Activated CD4-positive, alpha-beta memory T cell treated with anti-CD3 and anti-CD28 coated beads for 36 hours (primary cell): Measurements from ENCODE around the gene CFAP210. TPM values are rescaled to one million over a fixed set of nuclear protein-coding genes. Genes with fewer than 3 reads are reported as not detected.
"Not testable (repeated sequence)": the region's sequence is repeated elsewhere in the genome, so short reads cannot be mapped to it uniquely, and the experiment has no call there.

ENCODE experiments used
- CTCF ChIA-PET: fragments of 350-600 bp; sonication (Branson Sonifier 250); formaldehyde crosslinking; loops from one replicate; lab custom pipeline; 2021; ENCODE audit warnings: antibody characterized with exemption, inconsistent platforms; lab: Charles Lee
- POLR2A ChIA-PET: fragments of 350-600 bp; sonication (Branson Sonifier 250); formaldehyde crosslinking; loops from one replicate; lab custom pipeline; 2021; ENCODE audit warnings: antibody characterized with exemption; lab: Charles Lee
- DNase-seq: peaks from one replicate; pipeline ENCODE4 v3.0.0-alpha.2; 2020
- H3K27ac Mint-ChIP-seq: one replicate; pipeline ENCODE4 v1.8.0; 2021; ENCODE audit warnings: mixed read lengths
- H3K27me3 Mint-ChIP-seq: one replicate; pipeline ENCODE4 v1.8.0; 2021; ENCODE audit warnings: mixed read lengths
- H3K36me3 Mint-ChIP-seq: one replicate; pipeline ENCODE4 v1.8.0; 2021; ENCODE audit warnings: mixed read lengths
- H3K4me1 Mint-ChIP-seq: one replicate; pipeline ENCODE4 v1.8.0; 2021; ENCODE audit warnings: low read depth, mixed read lengths
- H3K4me3 Mint-ChIP-seq: one replicate; pipeline ENCODE4 v1.8.0; 2021; ENCODE audit warnings: mild to moderate bottlenecking, mixed read lengths
- H3K9me3 Mint-ChIP-seq: one replicate; pipeline ENCODE4 v1.8.0; 2021; ENCODE audit warnings: mixed read lengths
- intact Hi-C: fragments of 100-400 bp; cut with micrococcal nuclease; formaldehyde crosslinking; loops from one replicate; pipeline ENCODE4 v1.15.1; 2023
- total RNA-seq, 2 experiments: library from RNA; stranded (reverse); gene quantifications; one replicate each; pipeline ENCODE4 v1.2.3, GENCODE V29; 2021

The CFAP210 gene
- total RNA-seq, 2 experiments from 2014 or later: not detected

- H3K27me3 Mint-ChIP-seq: no peaks in the 10 kb centered on the region
- no peak overlapping the region for H3K27ac Mint-ChIP-seq
- ChIA-PET POLR2A (no interaction called here), CTCF (no interaction called here)
- intact Hi-C loops: no loop called here
- no peak overlapping the region for H3K4me3 Mint-ChIP-seq
- no peak for DNase-seq
- no peaks in the 10 kb centered on the region for H3K9me3 Mint-ChIP-seq
- H3K36me3 Mint-ChIP-seq: no peaks in the 10 kb centered on the region
- H3K4me1 Mint-ChIP-seq: no peaks in the 10 kb centered on the region
Observed at GRCh38 chr2:169709981-169710380, 15.8 kb upstream of the CFAP210 start.

- Mint-ChIP-seq H3K4me1 (no peaks in the 10 kb centered on the region), H3K9me3 (no peaks in the 10 kb centered on the region), H3K4me3 (no peak overlapping the region), H3K27ac (no peak overlapping the region), H3K27me3 (no peaks in the 10 kb centered on the region), H3K36me3 (no peaks in the 10 kb centered on the region)
- CTCF ChIA-PET: no interaction called here
- intact Hi-C loops: no loop called here
- POLR2A ChIA-PET: no interaction called here
- no peak for DNase-seq
Observed at GRCh38 chr2:169709331-169709730, 15.1 kb upstream of the CFAP210 start.

- intact Hi-C loops: no loop called here
- Mint-ChIP-seq H3K27ac (no peak overlapping the region), H3K4me1 (no peaks in the 10 kb centered on the region), H3K4me3 (no peak overlapping the region), H3K27me3 (no peaks in the 10 kb centered on the region), H3K36me3 (no peaks in the 10 kb centered on the region), H3K9me3 (no peaks in the 10 kb centered on the region)
- ChIA-PET CTCF (no interaction called here), POLR2A (no interaction called here)
- DNase-seq: no peak
Observed at GRCh38 chr2:169707626-169708025, 13.4 kb upstream of the CFAP210 start.

- Mint-ChIP-seq H3K4me1 (no peaks in the 10 kb centered on the region), H3K27ac (no peak overlapping the region), H3K36me3 (peaks cover 1% of the 10 kb centered on the region), H3K27me3 (no peaks in the 10 kb centered on the region), H3K4me3 (no peak overlapping the region), H3K9me3 (no peaks in the 10 kb centered on the region)
- ChIA-PET POLR2A (interaction anchor here (1.0 kb wide), 1 partner anchor 11 kb away, joined by 3 read pairs; no protein-coding TSS in a partner anchor), CTCF (interaction anchor here (0.8 kb wide), 1 partner anchor 370 kb away, joined by 3 read pairs; no protein-coding TSS in a partner anchor)
- DNase-seq: no peak
- intact Hi-C loops: no loop called here
Observed at GRCh38 chr2:169705927-169706326, 11.7 kb upstream of the CFAP210 start.

- no peak overlapping the region for H3K27ac Mint-ChIP-seq
- no peak overlapping the region for H3K4me3 Mint-ChIP-seq
- ChIA-PET POLR2A (no interaction called here), CTCF (interaction anchor here (0.7 kb wide), 1 partner anchor 23 kb away, joined by 3 read pairs; no protein-coding TSS in a partner anchor)
- no peaks in the 10 kb centered on the region for H3K4me1 Mint-ChIP-seq
- H3K9me3 Mint-ChIP-seq: no peaks in the 10 kb centered on the region
- DNase-seq: no peak
- intact Hi-C loops: no loop called here
- no peaks in the 10 kb centered on the region for H3K27me3 Mint-ChIP-seq
- H3K36me3 Mint-ChIP-seq: peaks cover 5% of the 10 kb centered on the region
Observed at GRCh38 chr2:169704160-169704708, 10.0 kb upstream of the CFAP210 start.

- Mint-ChIP-seq H3K27me3 (no peaks in the 10 kb centered on the region), H3K27ac (no peak overlapping the region), H3K4me3 (no peak overlapping the region), H3K36me3 (peaks cover 10% of the 10 kb centered on the region), H3K4me1 (no peaks in the 10 kb centered on the region), H3K9me3 (no peaks in the 10 kb centered on the region)
- POLR2A ChIA-PET: no interaction called here
- intact Hi-C loops: no loop called here
- CTCF ChIA-PET: interaction anchor here (0.8 kb wide), 1 partner anchor 20 kb away, joined by 3 read pairs; no protein-coding TSS in a partner anchor
- DNase-seq: no peak
Observed at GRCh38 chr2:169702996-169703395, 8.8 kb upstream of the CFAP210 start.

- intact Hi-C loops: not testable (repeated sequence)
- CTCF ChIA-PET: interaction anchor here (0.8 to 1.5 kb wide), 2 partner anchors 16 to 171 kb away, joined by 3 to 6 read pairs; no protein-coding TSS in a partner anchor
Observed at GRCh38 chr2:169699173-169699572, 5.0 kb upstream of the CFAP210 start.

GRCh38 chr2:169696381-169696780, 2.2 kb upstream of the CFAP210 start:
- H3K27me3 Mint-ChIP-seq: peaks cover 2% of the 10 kb centered on the region
- peaks cover 4% of the 10 kb centered on the region for H3K9me3 Mint-ChIP-seq
- intact Hi-C loops: no loop called here
- CTCF ChIA-PET: no interaction called here
- H3K36me3 Mint-ChIP-seq: peaks cover 20% of the 10 kb centered on the region
- no peak overlapping the region for H3K4me3 Mint-ChIP-seq
- peaks cover 16% of the 10 kb centered on the region for H3K4me1 Mint-ChIP-seq
- H3K27ac Mint-ChIP-seq: no peak overlapping the region
- POLR2A ChIA-PET: no interaction called here
- DNase-seq: no peak

More at GRCh38 chr2:169699173-169699572, 5.0 kb upstream of the CFAP210 start:
- H3K36me3 Mint-ChIP-seq: peaks cover 16% of the 10 kb centered on the region
- H3K9me3 Mint-ChIP-seq, POLR2A ChIA-PET, H3K27me3 Mint-ChIP-seq, H3K27ac Mint-ChIP-seq, DNase-seq, H3K4me1 Mint-ChIP-seq, H3K4me3 Mint-ChIP-seq: not testable (repeated sequence)

GRCh38 chr2:169694894-169695260, 672 bp upstream of the CFAP210 start:
- no peak for DNase-seq
- Mint-ChIP-seq H3K36me3 (peaks cover 19% of the 10 kb centered on the region), H3K27ac (peak overlapping the region; percentile 68), H3K4me1 (peaks cover 16% of the 10 kb centered on the region), H3K27me3 (peaks cover 6% of the 10 kb centered on the region), H3K9me3 (peaks cover 11% of the 10 kb centered on the region), H3K4me3 (peak overlapping the region; percentile 90)
- intact Hi-C loops: loop anchor here (1.0 to 5.0 kb wide), 5 partner anchors 12 to 168 kb away; partner anchors contain the start of genes PPIG, SSB and UBR3
- ChIA-PET CTCF (no interaction called here), POLR2A (interaction anchor here (0.7 to 1.6 kb wide), 4 partner anchors 11 to 110 kb away, joined by 3 to 9 read pairs (median 4); partner anchors contain the start of gene SSB)

- peak overlapping the region; percentile 90 for H3K4me3 Mint-ChIP-seq
- H3K27ac Mint-ChIP-seq: no peak overlapping the region
- H3K27me3 Mint-ChIP-seq: peaks cover 8% of the 10 kb centered on the region
- H3K9me3 Mint-ChIP-seq: peaks cover 20% of the 10 kb centered on the region
- ChIA-PET POLR2A (interaction anchor here (0.7 to 2.3 kb wide), 3 partner anchors 10 to 108 kb away, joined by 3 to 7 read pairs (median 4); partner anchors contain the start of gene SSB), CTCF (interaction anchor here (1.0 to 1.8 kb wide), 2 partner anchors 10 to 40 kb away, joined by 3 to 7 read pairs; no protein-coding TSS in a partner anchor)
- intact Hi-C loops: loop anchor here (5.0 kb wide), 1 partner anchor 134 kb away; the partner anchor contains the start of gene UBR3
- peaks cover 16% of the 10 kb centered on the region for H3K4me1 Mint-ChIP-seq
- peaks cover 21% of the 10 kb centered on the region for H3K36me3 Mint-ChIP-seq
- DNase-seq: no peak
Observed at GRCh38 chr2:169693360-169693759, 845 bp downstream of the CFAP210 start.

- H3K36me3 Mint-ChIP-seq: peaks cover 22% of the 10 kb centered on the region
- ChIA-PET CTCF (interaction anchor here (1.8 kb wide), 1 partner anchor 9 kb away, joined by 7 read pairs; no protein-coding TSS in a partner anchor), POLR2A (interaction anchor here (0.7 to 2.3 kb wide), 2 partner anchors 10 to 108 kb away, joined by 3 to 7 read pairs; no protein-coding TSS in a partner anchor)
- no peak overlapping the region for H3K4me3 Mint-ChIP-seq
- intact Hi-C loops: loop anchor here (5.0 kb wide), 1 partner anchor 135 kb away; the partner anchor contains the start of gene UBR3
- no peak overlapping the region for H3K27ac Mint-ChIP-seq
- H3K27me3 Mint-ChIP-seq: peaks cover 8% of the 10 kb centered on the region
- peaks cover 16% of the 10 kb centered on the region for H3K4me1 Mint-ChIP-seq
- DNase-seq: no peak
- peaks cover 22% of the 10 kb centered on the region for H3K9me3 Mint-ChIP-seq
Observed at GRCh38 chr2:169692718-169693117, 1.5 kb downstream of the CFAP210 start.

GRCh38 chr2:169690958-169691357, 3.2 kb downstream of the CFAP210 start:
- intact Hi-C loops: loop anchor here (5.0 kb wide), 1 partner anchor 136 kb away; the partner anchor contains the start of gene UBR3
- Mint-ChIP-seq H3K4me1 (peaks cover 16% of the 10 kb centered on the region), H3K36me3 (peaks cover 19% of the 10 kb centered on the region), H3K4me3 (no peak overlapping the region), H3K27ac (no peak overlapping the region), H3K27me3 (peaks cover 8% of the 10 kb centered on the region), H3K9me3 (peaks cover 22% of the 10 kb centered on the region)
- ChIA-PET CTCF (interaction anchor here (1.3 kb wide), 1 partner anchor 16 kb away, joined by 3 read pairs; no protein-coding TSS in a partner anchor), POLR2A (no interaction called here)
- DNase-seq: no peak
